Suppressor macrophage treated with lipopolysaccharide for 1 hour (primary cell): ENCODE results near the gene CAPZA1.

Source experiments
- DNase-seq, 3 donors: peaks; one replicate each; pipeline ENCODE4 v3.0.0-alpha.2; 2020 to 2022

CAPZA1 gene

DNA sequence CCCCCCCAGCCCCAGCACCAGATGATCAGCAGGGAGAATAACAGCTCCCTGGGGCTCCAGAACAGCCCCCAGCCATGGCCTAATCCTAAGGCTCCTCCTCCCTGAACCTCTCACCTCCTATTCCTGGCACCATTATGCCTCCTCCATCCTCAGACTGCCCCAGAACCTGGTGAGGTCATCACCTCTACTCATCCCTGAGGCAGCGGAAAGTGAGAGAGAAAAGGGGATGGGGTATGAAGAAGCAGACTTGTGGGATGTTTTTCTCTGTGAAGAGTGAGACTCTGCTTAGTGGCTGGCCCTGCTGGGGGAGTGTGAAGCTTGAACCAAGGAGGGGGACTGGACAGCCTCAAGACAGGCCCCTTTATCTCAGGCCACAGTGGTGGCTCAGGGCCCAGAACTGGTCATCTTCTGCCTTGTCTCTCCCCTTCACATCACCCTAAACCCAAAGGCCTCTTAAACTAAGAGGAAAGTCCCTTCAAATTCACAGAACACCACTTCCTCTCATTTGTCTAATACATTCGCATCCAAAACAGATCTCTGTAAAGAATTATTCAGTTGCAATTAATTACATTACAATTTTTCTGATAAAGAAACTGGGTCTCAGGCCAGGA lies 97.7 kb downstream of the CAPZA1 start:
- peak; percentile 58 to 64 (median 61) for DNase-seq

- peak; percentile 91 to 97 (median 95) for DNase-seq
These were observed 99.2 kb downstream of the CAPZA1 start for GRCh38 chr1:112718691-112719418.

- DNase-seq = no peak
These were observed 100.1 kb downstream of the CAPZA1 start for GRCh38 chr1:112719706-112720105.

DNA sequence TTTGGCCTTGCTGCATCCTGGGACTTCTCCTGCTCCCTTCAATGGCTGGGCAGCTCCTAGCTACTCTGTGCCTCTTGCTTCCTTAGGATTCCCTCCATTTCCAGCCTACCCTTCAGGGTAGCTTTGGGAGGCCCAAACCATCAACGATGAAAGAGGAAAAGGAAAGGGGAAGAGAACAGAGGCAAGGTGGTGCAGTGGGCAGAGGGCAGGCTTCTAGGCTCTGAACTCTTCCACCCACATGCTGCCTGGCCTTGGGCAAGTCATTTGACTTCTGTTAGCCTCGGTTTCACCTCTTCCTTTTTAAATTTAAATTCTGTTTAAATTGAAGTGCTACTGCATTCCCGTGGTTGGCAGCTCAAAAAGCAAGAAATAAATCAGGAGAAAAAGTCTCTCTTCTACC lies 101.2 kb downstream of the CAPZA1 start:
- DNase-seq = peak; percentile 58 to 67 (median 65)
